Tibial nerve (tissue), 4 donors: ENCODE measurements around the gene RACGAP1. TPM values are rescaled to one million over a fixed set of nuclear protein-coding genes. Genes with fewer than 3 reads are reported as not detected.

Experiments
- DNase-seq, 2 donors: peaks; one replicate each; pipeline ENCODE4 v3.0.0-alpha.2; 2019; ENCODE audit warnings: low spot score in 2 of 2
- H3K27ac ChIP-seq, 4 donors: fragments of 200-600 bp; sonication (generic) in 3 of 4; one replicate each; pipeline ENCODE4 v1.5.1; 2017 to 2019; ENCODE audit warnings: mild to moderate bottlenecking in 1 of 4
- H3K27me3 ChIP-seq, 2 donors: fragments of 200-600 bp; sonication (generic) in 1 of 2; one replicate each; pipeline versions ENCODE4 v1.5.1 to v1.6.0; 2017 to 2019
- H3K36me3 ChIP-seq, 3 donors: fragments of 200-600 bp; sonication (generic); one replicate each; pipeline ENCODE4 v1.5.1; 2018 to 2019
- H3K4me1 ChIP-seq, 4 donors: fragments of 200-600 bp; sonication (generic) in 3 of 4; one replicate each; pipeline ENCODE4 v1.5.1; 2017 to 2019
- H3K4me3 ChIP-seq, 4 donors: fragments of 200-600 bp; sonication (generic) in 3 of 4; one replicate each; pipeline ENCODE4 v1.5.1; 2017 to 2019; ENCODE audit warnings: mild to moderate bottlenecking in 1 of 4, moderate library complexity in 1 of 4
- H3K9me3 ChIP-seq, 4 donors: fragments of 200-600 bp; sonication (generic) in 3 of 4; one replicate each; pipeline ENCODE4 v1.5.1; 2017 to 2019
- EP300 ChIP-seq, 2 donors: sonication (generic); formaldehyde crosslinking; IDR thresholded peaks; one replicate each; pipeline ENCODE4 v1.6.1; 2017; ENCODE audit warnings: antibody characterized with exemption in 2 of 2, mild to moderate bottlenecking in 1 of 2
- POLR2A ChIP-seq, 2 donors: fragments of 450-650 bp; IDR thresholded peaks; one replicate each; pipeline ENCODE4 v1.6.1; 2017; ENCODE audit warnings: antibody characterized with exemption in 2 of 2, mild to moderate bottlenecking in 2 of 2, moderate library complexity in 2 of 2
- WGBS, 2 donors: methylation state at CpG; one replicate each; pipeline ENCODE4 v1.1.5; 2018; 5-methylcytosine and 5-hydroxymethylcytosine counted together
- total RNA-seq, 4 donors: library from RNA; depleted of rRNA; stranded (reverse); fragments of >200 nt; gene quantifications; one replicate each; pipeline ENCODE4 v1.1.0, GENCODE V29; 2016
- TF ChIP-seq, protein P1 (sequence below), 5 experiments: fragments of 200-600 bp in 3 of 5; fragments of 450-650 bp in 2 of 5; sonication (generic) in 3 of 5; IDR thresholded peaks; one replicate each; pipeline ENCODE4 v1.5.1; 2016 to 2019; ENCODE audit warnings: antibody characterized with exemption in 5 of 5, mild to moderate bottlenecking in 3 of 5, moderate library complexity in 2 of 5

RACGAP1 gene
- total RNA-seq, 4 donors from 2014 or later, result 6.3 to 15.1 (median 10.5) TPM

DNA sequence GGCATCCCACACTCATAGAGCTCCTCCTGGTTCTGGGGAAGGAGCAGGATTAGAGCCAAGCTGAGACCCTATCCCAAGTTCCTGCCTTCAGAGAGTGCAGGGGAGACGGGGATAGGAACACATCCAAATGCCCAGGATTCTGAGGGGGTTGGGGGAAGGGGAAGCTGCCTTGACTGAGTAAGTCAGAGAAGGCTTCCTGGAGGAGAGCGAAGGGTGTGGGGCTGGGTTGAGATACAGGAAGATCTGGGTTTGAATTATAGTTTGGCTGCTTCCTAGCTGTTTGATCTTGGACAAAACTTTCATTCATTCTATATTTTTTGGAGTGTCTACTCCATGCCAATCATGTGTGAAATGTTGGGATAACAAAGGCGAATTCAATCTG lies 82.8 kb downstream of the RACGAP1 start:
- no peak for DNase-seq
- Histone ChIP-seq H3K4me1 (peaks cover 0 to 18% (median 3%) of the 10 kb centered on the region in 4 donors), H3K9me3 (no peaks in the 10 kb centered on the region), H3K27me3 (no peaks in the 10 kb centered on the region), H3K4me3 (no peak overlapping the region), H3K36me3 (no peaks in the 10 kb centered on the region), H3K27ac (no peak overlapping the region)
- TF ChIP-seq, protein P1, sequence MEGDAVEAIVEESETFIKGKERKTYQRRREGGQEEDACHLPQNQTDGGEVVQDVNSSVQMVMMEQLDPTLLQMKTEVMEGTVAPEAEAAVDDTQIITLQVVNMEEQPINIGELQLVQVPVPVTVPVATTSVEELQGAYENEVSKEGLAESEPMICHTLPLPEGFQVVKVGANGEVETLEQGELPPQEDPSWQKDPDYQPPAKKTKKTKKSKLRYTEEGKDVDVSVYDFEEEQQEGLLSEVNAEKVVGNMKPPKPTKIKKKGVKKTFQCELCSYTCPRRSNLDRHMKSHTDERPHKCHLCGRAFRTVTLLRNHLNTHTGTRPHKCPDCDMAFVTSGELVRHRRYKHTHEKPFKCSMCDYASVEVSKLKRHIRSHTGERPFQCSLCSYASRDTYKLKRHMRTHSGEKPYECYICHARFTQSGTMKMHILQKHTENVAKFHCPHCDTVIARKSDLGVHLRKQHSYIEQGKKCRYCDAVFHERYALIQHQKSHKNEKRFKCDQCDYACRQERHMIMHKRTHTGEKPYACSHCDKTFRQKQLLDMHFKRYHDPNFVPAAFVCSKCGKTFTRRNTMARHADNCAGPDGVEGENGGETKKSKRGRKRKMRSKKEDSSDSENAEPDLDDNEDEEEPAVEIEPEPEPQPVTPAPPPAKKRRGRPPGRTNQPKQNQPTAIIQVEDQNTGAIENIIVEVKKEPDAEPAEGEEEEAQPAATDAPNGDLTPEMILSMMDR (IDR thresholded peaks at IDR 0.05), result no peak
- no peak for TF ChIP-seq POLR2A (IDR thresholded peaks at IDR 0.05)
- TF ChIP-seq EP300 (IDR thresholded peaks at IDR 0.05), result no peak
- WGBS, 2 donors, result 76 to 91% methylated on average over 3 of the region's 3 CpGs

DNA sequence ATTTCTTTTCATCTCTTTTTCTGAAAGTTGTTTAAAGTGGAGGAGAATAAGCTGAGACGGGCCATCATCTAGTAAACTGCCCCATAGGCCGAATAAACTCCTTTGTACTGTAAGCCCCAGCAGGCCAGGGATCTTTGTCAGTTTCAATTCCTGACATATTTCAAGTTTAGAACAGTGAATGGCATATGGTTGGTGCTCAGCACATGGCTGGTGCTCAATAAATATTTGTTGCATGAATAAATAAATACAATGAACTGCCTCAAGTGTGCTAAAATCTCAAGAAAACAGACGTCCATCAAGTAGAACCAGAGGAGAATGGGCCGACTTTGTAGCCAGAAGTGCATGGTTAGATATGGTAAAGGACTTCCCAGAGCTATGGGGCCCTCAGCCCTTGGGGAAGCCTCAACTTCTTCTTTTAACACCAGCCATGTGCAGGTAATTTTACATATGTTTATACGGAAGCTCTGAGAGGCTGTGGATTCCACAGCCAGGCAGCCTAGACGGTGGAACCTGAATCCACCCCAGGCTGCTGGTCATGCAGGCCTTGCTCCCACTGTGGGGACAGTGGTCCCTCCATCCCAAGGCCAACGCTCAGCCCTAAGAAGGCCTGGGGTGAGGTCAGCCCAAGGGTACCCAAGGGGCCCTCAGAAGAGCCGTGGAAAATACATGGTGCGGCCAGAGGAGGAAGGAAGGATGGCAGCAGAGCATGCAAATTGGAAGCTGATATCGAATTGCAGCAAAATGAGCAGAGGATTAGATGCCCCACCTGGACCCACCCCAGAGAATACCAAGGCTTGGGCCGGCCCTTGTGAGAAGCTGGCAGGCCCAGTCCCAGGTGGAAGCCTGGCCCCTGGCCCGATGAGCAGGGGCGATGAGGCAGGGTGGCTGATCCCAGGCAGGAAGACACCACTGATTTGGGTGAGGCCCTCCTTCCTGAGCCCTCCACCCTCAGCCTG lies 83.5 kb downstream of the RACGAP1 start:
- H3K27me3 ChIP-seq, result no peaks in the 10 kb centered on the region
- no peaks in the 10 kb centered on the region for H3K36me3 ChIP-seq
- no peak overlapping the region for H3K27ac ChIP-seq
- peaks cover 0 to 18% (median 3%) of the 10 kb centered on the region in 4 donors for H3K4me1 ChIP-seq
- TF ChIP-seq EP300 (IDR thresholded peaks at IDR 0.05), result no peak
- TF ChIP-seq, protein P1 (IDR thresholded peaks at IDR 0.05), result no peak
- no peak for TF ChIP-seq POLR2A (IDR thresholded peaks at IDR 0.05)
- no peaks in the 10 kb centered on the region for H3K9me3 ChIP-seq
- no peak overlapping the region for H3K4me3 ChIP-seq
- 70 to 75% methylated on average over 13 of the region's 13 CpGs for WGBS, 2 donors
- no peak for DNase-seq

DNA sequence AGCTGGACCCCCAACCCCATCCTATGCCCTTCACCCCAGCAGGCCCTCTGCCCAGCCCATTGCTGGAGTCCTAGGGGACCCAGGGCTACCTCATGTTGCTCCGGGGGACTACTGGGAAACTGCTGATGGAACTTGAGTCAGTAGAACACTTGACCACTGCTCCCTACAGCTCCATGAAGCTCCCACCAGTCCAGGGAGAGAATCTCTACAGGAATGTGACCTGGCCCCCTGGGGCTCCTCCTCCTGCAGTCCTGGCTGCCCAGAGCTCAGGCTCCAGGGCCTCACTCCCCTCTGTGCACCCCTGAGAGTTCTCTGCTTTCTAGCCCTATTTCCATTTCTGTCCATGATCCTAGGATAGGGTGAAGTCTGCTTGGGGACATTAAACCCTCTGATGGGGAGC lies 85.6 kb downstream of the RACGAP1 start:
- Histone ChIP-seq H3K4me1 (peaks cover 0 to 7% (median 0%) of the 10 kb centered on the region in 4 donors), H3K36me3 (no peaks in the 10 kb centered on the region), H3K4me3 (no peak overlapping the region), H3K9me3 (no peaks in the 10 kb centered on the region), H3K27me3 (no peaks in the 10 kb centered on the region), H3K27ac (peak overlapping the region in 2 of 4 donors; percentile 25 to 38)
- DNase-seq, result no peak
- no peak for TF ChIP-seq EP300 (IDR thresholded peaks at IDR 0.05)
- TF ChIP-seq POLR2A (IDR thresholded peaks at IDR 0.05), result no peak
- TF ChIP-seq, protein P1 (IDR thresholded peaks at IDR 0.05), result no peak
- WGBS, 2 donors, result 64 to 100% methylated on average over 1 of the region's 1 CpG

DNA sequence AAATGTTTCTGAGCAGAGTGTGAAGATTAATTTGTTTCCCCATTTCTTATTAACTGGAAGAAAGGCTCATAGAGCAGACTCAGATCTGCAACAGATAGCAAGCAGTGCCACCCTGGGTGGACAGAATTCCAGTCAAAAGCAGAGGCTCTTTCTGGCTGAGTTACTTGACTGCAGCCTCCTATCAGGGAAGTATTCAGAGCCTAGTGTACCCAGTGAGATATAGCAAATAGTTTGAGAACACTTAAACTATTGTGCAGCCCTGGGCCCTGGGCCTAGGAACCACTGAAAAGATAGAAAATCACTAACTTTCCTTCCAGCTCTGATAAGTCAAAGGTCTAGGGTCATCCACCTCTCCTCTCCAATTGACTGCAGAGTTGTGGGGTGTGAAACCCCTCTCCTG lies 86.0 kb downstream of the RACGAP1 start:
- peak overlapping the region in 2 of 4 donors; percentile 25 to 38 for H3K27ac ChIP-seq
- no peaks in the 10 kb centered on the region for H3K36me3 ChIP-seq
- no peaks in the 10 kb centered on the region for H3K27me3 ChIP-seq
- no peak overlapping the region for H3K4me3 ChIP-seq
- H3K4me1 ChIP-seq, result peaks cover 0 to 7% (median 0%) of the 10 kb centered on the region in 4 donors
- DNase-seq, result no peak
- TF ChIP-seq POLR2A (IDR thresholded peaks at IDR 0.05) (no peak), EP300 (IDR thresholded peaks at IDR 0.05) (no peak)
- TF ChIP-seq, protein P1 (IDR thresholded peaks at IDR 0.05), result no peak
- H3K9me3 ChIP-seq, result no peaks in the 10 kb centered on the region

Other genes with a start within 250 kb of the RACGAP1 start
- gene NCKAP5L, start 197.1 kb downstream of the RACGAP1 start, total RNA-seq, result 10 to 100 TPM; 36.1 to 70.2 (median 44.7) TPM
- 1 to 10 TPM; 1.2 to 4.2 (median 2.5) TPM for gene BCDIN3D, start 182.4 kb downstream of the RACGAP1 start, total RNA-seq
- 10 to 100 TPM in 3 of 4 donors, 1 to 10 TPM in 1; 6.9 to 68.6 (median 36.9) TPM for gene FAIM2, start 121.6 kb downstream of the RACGAP1 start, total RNA-seq
- not detected for gene AQP2, start 74.8 kb downstream of the RACGAP1 start, total RNA-seq
- under 1 TPM in 1 of 4 donors, not detected in 3; 0.21 TPM for gene AQP5, start 63.6 kb downstream of the RACGAP1 start, total RNA-seq
- gene AQP6, start 52.5 kb downstream of the RACGAP1 start, total RNA-seq, result under 1 TPM in 2 of 4 donors, not detected in 2; 0.39 to 0.63 TPM
- 1 to 10 TPM in 3 of 4 donors, not detected in 1; 1.8 to 4.2 (median 2.9) TPM for gene ASIC1, start 32.1 kb upstream of the RACGAP1 start, total RNA-seq
- gene SMARCD1, start 59.8 kb upstream of the RACGAP1 start, total RNA-seq, result 10 to 100 TPM; 45.9 to 97.2 (median 65.3) TPM
- 100 to 1,000 TPM; 188 to 829 (median 253) TPM for gene GPD1, start 78.5 kb upstream of the RACGAP1 start, total RNA-seq
- gene COX14, start 86.7 kb upstream of the RACGAP1 start, total RNA-seq, result 10 to 100 TPM; 35.8 to 91.5 (median 55.2) TPM
- 10 to 100 TPM; 30.3 to 45.5 (median 40.5) TPM for gene CERS5, start 141.9 kb upstream of the RACGAP1 start, total RNA-seq